Measurements from ENCODE around the gene DDR1.
"Not testable (repeated sequence)": the region's sequence is repeated elsewhere in the genome, so short reads cannot be mapped to it uniquely, and the experiment has no call there.

The DDR1 gene

GRCh38 chr6:30854285-30855040 lies 29.9 kb upstream of the DDR1 start:
- DNase-seq, result no peak

DNA sequence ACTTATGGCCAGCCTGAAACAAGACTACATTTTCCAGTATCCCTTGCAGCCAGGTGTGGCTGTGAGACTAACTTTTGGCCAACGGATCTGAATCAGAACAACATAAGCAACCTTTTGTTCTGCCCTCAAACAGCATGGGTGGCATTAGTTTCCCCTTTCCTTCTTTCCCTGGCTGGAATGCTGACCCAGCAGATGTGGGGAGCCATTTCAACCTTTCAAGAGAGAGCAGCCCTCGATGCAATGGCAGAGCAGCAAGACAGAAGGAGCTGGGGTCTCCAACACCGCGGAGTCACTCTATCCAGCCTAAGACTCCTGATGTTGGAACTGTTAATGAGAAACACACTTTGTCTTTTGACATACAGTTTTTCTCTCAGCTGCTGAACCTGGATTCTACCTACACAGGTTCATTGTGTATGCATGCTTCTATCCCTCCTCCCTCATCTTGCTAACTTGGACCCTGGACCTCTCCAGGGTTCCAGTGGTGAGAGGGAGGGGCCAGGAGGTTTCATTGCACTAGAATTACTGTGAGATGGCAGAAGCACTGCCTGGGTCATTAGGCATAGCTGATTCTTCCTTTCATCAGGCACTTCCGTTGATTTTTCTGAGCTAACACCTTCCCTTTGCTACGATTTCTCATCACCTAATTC lies 28.8 kb upstream of the DDR1 start:
- no peak for DNase-seq

DNA sequence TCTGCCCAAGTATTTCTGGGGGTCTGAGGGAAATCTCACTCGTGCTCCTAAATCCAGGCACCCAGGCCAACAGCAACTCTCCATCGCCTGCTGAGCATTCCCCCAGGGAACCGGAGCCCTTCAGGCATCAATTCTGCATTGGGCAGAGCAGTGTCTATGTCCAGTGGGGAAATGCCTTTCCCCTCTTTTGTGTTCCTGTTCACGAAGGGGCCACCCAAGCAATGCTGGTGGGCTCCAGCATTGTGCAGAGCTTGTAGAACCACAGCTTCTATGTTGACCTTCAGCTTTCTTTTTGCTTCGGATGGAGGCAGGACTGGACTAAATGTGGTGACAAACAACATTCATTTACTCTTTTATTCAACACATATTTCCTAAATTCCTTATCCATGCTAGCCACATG lies 27.2 kb upstream of the DDR1 start:
- DNase-seq, result no peak

- no peak for DNase-seq
These were observed 26.8 kb upstream of the DDR1 start for GRCh38 chr6:30857549-30857948.

- not testable (repeated sequence) for DNase-seq
These were observed 24.6 kb upstream of the DDR1 start for GRCh38 chr6:30859726-30860125.

- no peak for DNase-seq
These were observed 22.9 kb upstream of the DDR1 start for GRCh38 chr6:30861257-30862048.

DNA sequence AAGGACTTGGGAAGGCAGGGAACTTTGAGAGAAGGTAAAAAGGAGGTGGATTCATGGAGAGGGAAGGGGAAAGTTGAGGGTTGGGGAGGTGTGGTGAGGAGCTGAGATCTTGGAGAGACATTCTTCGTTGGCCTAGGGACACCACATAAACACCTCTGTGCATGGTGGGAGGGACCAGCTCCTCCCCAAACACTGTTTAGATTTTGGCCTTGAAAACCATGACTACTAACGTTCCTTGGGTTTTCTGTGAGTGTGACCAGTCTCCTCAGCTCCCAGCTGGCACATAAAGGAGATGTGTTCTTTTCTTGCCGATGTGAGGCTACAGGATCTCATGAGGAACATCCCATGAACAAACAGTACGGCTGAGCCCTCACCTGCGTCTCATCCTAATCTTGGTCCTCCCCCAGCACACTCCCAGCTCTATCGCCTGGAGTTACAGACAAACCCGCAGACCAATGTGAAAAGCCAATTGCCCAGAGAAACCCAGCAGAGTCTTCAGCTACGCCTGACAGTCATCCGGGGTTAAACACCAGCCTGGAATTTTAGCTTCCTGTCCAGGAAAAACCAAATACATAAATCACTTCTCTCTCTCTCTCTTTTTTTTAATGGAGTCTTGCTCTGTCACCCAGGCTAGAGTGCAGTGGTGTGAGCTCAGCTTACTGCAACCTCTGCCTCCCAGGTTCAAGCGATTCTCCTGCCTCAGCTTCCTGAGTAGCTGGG lies 22.0 kb upstream of the DDR1 start:
- DNase-seq, result no peak

DNA sequence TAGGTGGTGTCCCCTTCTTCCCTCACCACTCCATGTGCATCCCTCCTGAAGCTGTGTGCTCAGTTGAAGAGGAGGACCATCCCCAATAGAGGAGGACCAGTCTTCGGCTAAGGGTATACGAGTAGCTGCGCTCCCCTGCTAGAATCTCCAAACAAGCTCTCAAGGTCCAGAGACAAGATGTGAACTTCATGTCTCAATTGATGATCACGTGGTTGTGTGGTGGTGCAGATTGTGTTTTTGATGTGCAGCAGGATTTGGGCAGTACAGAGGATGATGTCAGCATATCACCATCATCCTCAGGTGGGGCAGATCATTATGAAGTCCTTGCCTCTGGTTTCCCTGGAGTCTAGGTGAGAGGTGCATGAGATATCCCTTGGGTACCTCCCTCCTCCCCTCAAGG lies 20.0 kb upstream of the DDR1 start:
- no peak for DNase-seq

- not testable (repeated sequence) for DNase-seq
These were observed 15.0 kb upstream of the DDR1 start for GRCh38 chr6:30869241-30869749.

DNA sequence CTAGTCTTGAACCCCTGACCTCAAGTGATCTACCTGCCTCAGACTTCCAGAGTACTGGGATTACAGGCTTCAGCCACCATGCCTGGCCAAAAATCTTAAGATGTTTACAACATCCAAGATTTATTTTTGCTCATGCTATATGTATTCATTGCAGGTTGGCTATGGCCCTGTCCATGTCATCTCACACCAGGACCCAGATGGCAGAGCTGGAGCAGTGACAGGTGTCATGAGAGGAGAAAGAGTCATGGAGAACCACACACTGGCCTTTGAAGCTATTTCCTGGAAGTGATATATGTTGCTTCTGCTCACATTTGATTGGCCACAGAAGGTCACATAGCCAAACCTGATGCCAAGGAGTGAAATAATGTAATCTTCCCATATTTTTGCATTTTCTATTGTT lies 13.8 kb upstream of the DDR1 start:
- no peak for DNase-seq

GRCh38 chr6:30871592-30872183 lies 12.6 kb upstream of the DDR1 start:
- no peak for DNase-seq

DNA sequence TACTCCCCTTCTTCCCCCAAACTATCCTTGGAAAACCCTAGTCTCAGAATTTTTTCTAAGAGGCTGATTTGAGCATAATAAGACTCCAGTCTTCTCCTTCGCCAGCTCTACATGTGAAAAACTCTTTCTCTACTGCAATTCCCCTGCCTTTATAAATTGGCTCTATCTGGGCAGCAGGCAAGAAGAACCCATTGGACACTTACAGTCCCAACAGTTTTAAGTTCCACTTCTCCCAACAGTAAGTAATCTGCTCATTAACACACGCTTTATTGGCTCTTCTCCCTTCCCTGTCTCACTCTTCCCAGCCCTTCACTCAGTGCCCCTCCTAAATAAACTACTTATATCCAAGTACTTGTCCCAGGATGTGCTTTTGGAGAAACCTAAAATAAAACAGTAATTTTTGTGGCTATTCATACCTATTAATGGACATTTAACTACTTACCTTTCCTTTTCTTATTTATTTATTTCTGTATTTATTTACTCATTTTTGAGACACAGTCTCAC lies 11.1 kb upstream of the DDR1 start:
- no peak for DNase-seq

DNA sequence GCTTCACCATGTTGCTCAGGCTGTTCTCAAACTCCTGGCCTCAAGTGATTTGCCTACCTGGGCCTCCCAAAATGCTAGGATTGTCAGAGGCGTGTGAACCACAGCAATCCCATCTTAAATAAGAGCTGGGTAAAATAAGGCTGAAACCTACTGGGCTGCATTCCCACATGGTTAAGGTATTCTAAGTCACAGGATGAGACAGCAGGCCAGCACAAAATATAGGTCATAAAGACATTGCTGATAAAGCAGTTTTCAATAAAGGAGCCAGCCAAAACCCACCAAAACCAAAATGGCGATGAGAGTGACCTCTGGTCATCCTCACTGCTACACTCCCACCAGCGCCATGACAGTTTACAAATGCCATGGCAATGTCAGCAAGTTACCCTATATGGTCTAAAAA lies 10.5 kb upstream of the DDR1 start:
- not testable (repeated sequence) for DNase-seq

- DNase-seq, result no peak
These were observed 8.9 kb upstream of the DDR1 start for GRCh38 chr6:30875244-30876038.

- no peak for DNase-seq
These were observed 8.1 kb upstream of the DDR1 start for GRCh38 chr6:30876039-30876730.

DNA sequence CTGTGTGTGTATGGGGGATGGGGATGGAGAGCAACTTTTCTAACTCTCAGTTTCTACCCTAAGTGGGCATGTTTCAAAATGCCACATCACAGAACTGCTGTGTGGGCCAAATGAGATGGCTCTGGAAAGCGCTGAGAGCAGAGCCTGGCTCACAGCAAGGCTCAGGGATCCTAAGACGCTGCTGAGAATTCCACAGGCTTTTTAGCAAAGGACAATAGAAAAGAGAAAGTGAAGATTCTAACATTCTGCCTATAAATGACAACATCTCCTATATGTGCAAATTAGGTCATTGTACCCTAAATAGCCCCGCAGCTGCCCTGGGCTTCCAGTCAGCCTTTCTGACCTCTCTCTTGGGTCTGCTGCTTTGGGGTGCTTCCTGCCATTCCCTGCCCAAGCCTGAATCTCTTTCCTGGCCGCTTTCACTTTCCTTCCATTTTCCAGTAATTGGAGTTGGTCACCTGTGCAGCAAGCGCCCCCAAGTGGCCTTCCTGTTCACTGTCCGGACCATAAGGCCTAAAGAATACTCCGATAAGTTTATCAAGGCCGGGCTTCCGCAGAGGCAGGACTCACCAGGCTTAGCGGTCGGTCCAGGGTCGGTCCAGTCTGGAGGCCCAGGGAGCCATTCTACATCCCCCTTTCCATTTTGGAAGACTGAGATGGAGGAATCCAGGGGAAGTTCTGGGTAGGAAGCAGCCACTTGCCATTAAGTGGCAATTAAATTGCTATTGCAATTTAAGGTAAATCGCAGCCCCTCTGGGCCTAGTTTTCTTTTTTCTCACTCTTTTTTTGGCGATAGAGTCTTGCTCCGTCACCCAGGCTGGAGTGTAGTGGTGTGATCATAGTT lies 6.7 kb upstream of the DDR1 start:
- peak; percentile 61 for DNase-seq

- no peak for DNase-seq
These were observed 4.5 kb upstream of the DDR1 start for GRCh38 chr6:30879684-30880427.

DNA sequence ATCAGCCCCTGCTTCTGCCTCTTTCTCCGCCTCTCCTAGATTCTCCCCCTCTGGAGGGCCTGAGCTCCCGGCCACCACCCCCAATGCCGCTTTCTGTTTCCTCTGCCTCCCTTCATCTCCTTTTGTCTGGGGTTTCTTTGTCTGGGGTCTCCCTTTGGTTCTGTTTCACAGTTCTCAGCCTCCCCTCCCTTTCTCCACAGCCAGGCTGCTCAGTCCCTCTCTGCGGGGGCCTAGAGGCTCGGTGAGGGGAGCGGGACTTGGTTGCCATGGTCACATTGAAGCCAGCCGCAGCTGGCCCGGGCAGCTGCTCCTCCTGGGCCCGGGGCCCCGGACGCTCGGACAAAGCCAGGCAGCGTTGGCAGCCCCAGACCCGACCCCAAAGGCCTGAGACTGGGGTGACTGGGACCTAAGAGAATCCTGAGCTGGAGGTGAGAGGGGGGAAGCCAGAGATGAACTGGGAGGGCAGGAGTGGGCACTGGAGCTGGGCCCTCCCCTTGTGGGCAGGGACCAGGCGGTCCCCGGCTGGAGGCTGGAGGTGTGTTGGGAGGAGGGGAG lies 3.5 kb upstream of the DDR1 start:
- no peak for DNase-seq

All from effector CD8-positive, alpha-beta T cell (primary cell).